Cerebellar cortex (tissue), 1 donor: ENCODE data around the gene RHOXF2.
"Not testable (repeated sequence)": the region's sequence is repeated elsewhere in the genome, so short reads cannot be mapped to it uniquely, and the experiment has no call there.

Experiments
- DNase-seq: peaks from one replicate; pipeline ENCODE4 v3.0.0-alpha.2; 2015; ENCODE audit warnings: low spot score

The RHOXF2 gene, protein sequence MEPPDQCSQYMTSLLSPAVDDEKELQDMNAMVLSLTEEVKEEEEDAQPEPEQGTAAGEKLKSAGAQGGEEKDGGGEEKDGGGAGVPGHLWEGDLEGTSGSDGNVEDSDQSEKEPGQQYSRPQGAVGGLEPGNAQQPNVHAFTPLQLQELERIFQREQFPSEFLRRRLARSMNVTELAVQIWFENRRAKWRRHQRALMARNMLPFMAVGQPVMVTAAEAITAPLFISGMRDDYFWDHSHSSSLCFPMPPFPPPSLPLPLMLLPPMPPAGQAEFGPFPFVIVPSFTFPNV

DNA sequence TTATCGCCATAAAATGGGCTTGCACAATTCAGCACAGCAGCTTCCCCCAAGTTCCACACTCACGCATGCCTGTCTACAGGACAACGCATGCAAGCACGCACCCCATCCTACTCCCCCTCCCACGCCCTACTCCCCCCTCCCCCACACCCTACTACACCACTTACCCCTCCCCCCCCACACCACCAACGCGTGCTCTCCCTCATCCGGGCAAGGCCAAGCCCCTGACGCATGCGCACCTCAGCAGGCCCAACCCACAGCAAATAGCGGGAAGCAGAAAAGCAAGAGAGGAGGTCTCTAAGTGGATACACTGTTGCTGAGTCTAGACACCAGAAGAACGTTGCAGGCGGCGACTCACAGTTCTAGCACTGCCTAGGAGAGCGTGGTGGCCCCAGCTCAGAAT, at the start of gene RHOXF2:
RHOXF2 (plus strand) TSS at position 301 of the 400 bp plus-strand sequence. CDS start 138 bp downstream, outside the sequence.
- DNase-seq: not testable (repeated sequence)

DNA sequence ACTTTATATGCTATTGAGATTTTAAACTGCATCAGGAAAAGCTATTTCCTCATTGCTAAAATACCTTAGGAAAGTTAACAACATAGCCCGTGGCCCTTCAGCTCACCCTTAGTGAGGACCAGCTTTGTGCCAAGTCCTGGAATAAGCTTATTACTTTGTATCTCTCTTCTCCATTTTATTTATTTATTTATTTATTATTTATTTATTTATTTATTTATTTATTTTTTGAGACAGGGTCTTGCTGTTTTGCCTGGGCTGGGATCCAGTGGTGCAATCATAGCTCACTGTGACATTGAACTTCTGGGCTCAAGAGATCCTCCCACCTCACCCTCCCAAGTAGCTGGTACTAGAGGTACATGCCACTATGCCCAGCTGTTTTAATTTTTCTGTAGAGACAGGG, 49.0 kb upstream of the RHOXF2 start:
- no peak for DNase-seq

DNA sequence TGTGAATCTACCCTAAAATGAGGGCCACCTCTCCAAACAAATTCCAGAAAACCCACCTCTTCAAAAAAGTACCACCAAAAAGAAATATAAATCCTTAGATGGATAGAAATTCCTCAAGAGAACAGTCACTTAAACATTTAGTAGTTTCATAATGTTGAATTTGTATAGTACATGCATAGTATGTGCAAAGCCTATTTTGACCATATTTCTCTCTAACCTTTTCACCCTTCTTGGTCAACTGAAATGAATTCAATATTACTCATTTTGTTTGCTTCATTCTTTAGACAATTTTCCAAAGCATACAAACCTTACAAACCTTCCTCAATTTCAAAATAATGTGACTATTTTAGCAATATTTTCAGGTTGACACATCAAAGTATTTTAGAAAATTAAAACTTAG, 46.8 kb upstream of the RHOXF2 start:
- DNase-seq: no peak

DNA sequence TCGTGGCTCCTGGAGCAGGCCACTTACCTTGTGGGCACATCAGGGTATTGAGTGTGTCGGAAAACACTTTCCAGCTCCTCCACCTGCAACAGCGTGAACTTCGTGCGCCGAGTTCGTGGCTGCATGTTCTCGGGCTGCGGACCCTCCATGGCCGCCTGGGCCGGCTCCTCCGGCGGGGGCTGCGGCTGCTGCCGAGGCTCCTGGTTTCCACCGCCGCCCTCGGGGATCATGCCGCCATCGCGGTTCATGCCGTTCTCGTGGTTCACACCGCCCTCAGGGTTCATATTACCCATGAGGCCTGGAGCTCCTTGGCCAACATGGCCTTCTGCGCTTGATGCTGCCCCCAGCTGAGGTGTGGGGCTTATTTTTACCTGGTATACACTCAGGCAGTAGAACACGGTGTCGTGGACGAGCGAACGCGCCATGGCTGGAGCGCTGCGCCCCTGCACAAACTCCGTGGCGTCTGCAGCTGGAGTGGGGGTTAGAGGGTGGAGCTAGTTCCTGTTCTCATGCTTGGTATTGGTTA, 42.9 kb upstream of the RHOXF2 start, which contains the start of gene RHOXF1:
RHOXF1 (minus strand) TSS at position 476 of the 526 bp plus-strand sequence; CDS start at position 425, 51 bp downstream.
- no peak for DNase-seq

DNA sequence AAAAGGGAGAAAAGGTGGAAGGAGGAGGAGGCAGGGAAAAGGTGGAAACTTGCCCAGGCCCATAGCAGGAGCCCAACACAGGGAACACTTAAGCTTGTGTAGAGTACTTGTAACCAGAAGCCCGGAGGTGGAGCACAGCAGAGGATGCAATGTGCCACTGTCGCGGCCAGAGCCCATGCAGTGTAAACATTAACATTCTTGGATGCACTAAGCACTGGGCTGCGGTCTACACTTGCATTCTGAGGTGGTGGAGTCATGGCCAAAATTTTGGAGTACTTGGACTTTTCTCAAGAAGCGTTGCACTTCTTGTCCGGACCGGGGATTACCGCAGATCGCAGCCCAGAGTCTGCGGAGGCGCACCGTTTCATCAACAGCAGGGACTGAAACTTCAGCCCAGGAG, 38.2 kb upstream of the RHOXF2 start:
- DNase-seq: no peak

DNA sequence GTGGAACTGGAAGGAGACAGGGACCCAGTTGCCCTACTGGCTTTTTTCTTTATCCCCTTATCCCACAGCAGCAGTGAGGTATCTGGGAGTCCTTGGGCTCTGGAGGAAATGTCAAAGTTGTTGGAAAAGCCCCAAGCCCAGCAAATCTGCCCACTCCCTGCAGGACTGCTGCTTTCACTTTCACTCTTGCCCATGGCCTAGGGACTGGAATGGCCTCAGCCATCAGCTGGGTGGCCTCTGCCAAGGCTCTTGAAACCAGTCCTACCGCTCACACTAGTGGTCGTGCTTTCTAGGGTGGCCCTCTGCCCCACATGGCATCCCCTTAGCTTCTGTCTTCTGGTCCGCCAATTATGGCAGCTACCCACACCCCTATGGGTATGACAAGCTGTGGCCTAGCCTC, 33.0 kb upstream of the RHOXF2 start:
- DNase-seq: no peak

DNA sequence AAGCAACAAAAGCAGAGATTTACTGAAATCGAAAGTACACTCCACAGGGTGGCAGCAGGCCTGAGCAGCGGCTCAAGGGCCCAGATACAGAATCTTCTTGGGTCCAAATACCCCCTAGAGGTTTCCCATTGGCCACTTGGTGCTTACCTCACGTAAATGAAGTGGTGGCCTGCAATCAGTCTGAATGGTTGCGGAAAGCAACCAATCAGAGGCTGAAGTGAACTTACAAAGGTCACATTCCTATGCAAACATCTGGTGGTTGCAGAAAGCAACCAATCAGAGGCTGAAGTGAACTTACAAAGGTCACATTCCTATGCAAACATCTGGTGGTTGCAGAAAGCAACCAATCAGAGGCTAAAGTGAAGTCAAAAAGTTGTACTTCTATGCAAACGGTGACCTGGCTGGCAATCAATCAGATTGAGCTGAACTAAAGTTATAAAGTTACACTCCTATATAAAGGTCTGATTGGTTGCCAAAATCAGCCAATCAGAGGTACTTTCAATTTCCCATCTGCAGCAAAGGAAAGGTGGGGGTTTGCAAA, 30.0 kb upstream of the RHOXF2 start:
- DNase-seq: not testable (repeated sequence)

DNA sequence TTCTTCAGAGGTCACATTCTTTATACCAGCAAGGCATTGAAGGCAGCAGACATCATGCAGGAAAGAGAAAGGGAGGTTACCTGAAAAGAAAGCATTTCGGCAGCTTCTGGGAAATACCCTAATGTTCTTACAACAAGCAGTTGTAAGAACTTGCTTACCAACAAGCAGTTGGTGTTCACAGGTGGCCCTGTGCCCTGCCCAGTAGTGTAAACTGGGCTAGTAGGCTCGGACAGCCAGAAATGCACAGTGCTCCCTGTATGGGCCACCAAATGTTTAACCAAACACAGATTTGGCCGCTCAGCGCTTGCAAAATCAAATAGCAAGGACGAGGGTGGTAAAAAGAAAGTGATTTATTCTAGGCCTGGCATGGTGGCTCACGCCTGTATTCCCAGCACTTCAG, 22.3 kb upstream of the RHOXF2 start:
- DNase-seq: no peak

DNA sequence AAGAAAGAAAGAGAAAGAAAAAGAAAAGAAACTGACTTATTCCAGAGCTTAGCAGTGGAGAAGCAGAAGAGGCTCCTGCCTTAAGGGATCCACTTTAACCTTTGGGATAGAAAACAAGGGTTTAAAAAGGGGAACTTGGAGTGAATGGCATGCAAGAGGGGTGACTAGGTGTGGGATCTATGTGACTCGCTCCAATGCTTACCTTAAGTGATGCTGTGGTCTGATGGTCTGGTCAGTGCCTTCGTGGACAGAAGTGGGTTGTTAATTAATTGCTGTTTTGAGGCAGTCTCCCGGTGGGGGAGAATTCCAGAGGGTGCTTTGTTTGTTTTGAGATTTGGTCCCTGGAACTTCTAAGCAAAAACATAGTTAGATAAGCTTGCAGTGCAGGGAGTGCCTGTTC, 21.6 kb upstream of the RHOXF2 start:
- DNase-seq: no peak

DNA sequence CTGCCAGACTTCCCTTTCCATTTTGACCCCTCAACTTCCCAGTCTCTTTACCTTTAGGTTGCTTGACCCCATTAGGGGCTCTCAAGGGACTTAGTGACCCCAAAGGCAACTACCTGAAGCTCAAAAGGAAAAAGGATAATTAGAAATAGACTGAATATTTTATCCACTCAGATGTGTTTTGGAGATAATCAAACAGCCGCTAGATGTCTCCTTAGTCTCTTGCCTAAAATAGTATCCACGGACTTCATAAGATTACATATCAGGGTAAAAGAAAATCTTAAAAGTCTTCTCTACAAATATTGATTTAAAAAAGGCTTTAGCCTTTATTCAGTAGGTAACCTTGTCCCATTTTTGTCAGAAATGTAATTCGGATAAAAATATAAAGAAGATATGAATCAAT, 21.0 kb upstream of the RHOXF2 start:
- no peak for DNase-seq

DNA sequence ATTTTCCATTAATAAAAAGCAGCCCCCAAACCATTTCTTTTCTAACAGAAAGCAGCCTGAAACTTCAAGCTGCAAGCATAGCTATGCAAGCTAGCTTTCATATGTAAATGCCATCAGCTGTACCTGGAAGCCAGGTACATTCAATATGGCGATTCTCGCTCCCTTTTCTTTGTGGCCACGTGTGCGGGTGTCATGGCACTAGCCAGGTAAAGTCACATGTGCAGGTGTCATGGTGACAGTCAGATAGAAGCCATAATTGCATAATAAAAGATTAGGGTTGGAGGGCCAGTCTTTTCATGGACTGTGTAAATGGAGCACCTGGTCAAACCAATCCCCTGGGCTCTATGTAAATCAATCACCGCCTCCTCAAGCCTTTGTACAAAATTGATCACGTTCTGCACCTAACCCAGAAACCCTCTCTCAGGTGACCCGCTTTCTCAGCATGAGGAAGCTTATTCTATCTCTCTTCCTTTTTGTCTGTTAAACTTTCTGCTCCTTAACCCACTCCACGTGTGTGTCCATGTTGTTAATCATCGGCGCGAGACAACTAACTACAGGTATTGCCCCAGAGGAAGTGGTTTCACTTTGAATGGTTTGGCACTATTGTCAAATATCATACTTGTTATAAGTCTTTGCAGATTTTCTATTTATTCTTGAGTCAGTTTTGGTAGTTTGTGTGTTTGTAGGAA, 18.0 kb upstream of the RHOXF2 start:
- no peak for DNase-seq

DNA sequence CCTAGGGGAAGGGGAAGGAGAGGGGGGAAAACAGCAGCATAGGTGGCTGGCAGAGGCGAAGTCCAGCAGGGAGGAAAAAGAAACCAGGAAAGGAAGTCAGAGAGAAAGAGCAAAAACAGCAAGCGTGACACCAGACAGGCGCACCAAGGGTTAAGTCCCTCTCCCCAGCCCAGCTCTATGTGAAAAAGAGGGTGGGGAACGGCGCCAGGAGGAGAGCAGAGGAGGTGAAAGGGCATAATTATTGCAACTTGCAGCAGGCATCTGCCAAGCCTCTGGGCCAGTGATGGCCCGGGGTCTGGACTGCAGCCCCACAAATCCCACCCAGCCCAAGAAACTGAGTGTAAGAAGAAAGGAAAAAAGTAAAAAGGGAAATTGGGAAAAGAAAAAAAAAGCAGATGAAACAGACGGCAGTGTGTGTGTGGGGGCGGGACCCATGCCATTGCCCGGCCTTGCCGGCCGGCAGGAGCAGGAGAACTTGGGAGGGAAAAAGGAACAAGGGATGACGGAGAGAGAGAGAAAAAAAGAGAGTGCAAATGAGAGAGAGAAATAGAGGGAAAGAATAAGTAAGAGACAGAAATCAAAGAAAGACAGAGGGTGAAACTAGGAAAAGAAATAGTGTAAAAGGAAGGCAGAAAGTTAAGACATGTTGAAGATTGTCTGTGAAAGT, 14.1 kb upstream of the RHOXF2 start:
- peak; percentile 1 for DNase-seq

DNA sequence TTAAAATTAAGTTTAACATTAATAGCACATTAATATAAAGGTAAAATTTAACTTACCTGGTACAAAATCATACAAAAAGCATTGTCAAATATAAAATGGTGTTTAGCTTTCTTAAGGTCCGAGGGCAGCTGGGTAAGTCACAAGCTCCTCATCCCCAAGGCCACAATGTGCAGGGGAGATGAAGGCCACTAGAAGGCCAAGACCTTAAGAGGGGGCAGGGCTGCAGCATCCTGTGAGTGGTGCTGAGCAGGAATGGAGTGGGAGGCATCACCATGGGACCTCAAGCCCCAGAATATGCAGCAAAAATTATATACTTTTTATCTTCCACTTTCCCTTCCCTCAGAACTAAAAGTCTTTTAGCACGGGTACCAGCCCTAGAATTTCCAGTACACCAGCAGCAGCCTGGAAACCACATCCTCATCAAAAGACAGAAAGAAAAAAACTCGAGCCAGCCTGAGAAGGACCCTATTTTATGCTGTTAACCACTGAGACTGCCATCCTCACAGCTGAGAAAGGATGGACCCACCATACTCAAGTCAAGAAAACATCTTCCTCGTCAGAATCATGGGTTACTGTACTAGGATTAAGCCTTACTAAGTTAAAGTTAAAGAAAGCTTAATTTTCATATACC, 13.0 kb upstream of the RHOXF2 start:
- no peak for DNase-seq

DNA sequence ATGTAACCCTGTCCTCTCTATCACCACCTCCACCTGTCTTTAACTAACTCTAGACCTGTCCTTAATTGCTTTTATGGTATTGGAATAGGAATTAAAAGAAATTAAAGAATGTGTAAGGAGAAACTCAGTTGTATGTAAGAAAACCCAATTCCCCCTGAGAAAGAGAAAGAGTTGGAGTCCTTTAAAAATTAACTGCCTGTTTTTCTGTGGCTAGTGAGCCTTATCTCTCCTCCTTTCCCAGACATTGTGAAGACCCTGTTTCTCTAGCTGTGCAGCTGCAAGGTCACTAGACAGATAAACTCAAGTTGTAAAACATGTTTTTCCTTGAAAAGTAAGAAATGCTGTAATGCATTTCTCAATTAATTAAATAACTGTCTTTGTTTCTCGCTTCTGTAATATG, 12.1 kb upstream of the RHOXF2 start:
- not testable (repeated sequence) for DNase-seq

DNA sequence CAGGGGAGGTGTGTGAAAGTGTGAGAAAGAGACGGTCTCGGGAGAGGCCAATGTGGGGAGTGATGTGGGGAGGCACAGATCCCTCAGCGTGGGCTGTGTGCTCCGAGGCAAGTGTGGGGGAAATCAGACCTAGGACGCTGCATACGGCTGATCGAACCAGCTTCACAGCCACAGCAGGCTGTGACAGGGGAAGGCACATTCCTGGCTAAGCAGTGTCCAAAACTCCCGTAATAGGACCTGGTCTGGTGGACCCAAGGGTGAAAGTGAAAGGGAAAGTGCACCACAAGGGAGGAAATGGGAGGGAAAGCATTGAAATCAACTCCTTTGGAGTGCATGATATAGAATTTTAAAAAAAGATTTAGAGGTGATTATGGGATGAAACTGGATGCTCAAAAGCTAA, 10.9 kb upstream of the RHOXF2 start:
- no peak for DNase-seq

DNA sequence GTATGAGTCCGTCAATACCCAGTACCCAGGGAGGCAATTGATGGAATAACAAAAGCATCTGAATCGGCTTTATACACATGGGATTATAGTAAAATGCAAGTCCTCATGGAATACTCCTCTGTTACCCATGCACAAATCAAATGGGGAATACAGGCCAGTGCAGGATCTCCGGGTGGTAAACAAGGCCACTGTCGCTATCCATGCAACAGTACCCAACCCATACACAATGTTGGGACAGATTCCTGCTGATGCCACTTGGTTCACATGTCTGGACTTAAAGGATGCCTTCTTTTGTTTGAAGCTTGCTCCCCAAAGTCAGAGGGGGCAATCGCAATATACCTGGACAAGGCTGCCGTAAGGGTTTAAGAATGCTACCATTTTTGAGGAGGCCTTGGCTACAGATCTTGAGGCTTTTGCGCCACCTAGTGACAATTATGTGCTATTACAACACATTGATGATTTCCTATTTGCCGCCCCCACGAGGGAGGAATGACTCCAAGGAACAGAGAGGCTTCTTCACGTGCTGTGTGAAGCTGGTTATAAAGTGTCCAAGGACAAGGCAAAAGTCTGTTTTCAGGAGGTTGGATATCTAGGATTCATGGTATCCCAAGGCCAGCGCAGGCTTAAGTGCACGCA, 8.2 kb upstream of the RHOXF2 start:
- not testable (repeated sequence) for DNase-seq

DNA sequence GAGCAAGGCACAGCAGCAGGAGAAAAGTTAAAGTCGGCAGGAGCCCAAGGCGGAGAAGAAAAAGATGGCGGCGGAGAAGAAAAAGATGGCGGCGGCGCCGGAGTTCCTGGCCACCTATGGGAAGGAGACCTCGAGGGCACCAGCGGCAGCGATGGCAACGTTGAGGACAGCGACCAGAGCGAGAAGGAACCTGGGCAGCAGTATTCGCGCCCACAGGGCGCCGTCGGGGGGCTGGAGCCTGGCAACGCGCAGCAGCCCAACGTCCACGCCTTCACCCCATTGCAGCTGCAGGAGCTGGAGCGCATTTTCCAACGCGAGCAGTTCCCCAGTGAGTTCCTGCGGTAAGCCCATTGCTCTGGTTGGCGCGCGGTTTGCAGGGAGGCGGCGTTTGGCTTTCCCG, 673 bp downstream of the RHOXF2 start:
- DNase-seq: not testable (repeated sequence)

DNA sequence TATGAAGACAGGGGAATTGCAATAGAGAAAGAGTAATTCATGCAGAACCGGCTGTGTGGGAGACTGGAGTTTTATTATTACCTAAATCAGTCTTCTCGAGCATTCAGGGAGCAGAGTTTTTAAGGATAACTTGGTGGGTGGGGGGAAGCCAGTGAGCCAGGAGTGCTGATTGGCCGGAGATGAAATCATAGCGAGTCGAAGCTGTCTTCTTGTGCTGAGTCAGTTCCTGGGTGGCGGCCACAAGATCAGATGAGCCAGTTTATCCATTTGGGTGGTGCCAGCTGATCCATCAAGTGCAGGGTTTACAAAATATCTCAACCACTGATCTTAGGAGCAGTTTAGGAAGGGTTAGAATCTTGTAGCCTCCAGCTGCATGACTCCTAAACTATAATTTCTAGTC, 34.8 kb downstream of the RHOXF2 start:
- not testable (repeated sequence) for DNase-seq

DNA sequence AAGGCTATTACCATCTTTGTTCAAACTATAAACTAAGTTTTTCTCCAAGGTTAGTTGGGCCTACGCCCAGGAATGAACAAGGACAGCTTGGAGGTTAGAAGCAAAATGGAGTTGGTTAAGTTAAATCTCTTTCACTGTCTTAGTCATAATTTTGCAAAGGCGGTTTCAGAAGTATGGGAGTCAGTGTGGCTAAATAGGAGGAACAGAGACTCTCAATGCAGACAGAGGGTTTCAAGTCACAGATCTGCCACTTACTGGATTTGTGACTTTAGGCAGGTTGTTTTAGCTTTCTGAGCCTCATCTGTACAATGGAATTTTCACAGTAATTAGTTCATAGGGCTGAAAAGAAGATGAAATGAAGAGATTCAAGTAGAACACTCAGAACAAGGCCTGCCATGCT, 35.3 kb downstream of the RHOXF2 start:
- DNase-seq: not testable (repeated sequence)

DNA sequence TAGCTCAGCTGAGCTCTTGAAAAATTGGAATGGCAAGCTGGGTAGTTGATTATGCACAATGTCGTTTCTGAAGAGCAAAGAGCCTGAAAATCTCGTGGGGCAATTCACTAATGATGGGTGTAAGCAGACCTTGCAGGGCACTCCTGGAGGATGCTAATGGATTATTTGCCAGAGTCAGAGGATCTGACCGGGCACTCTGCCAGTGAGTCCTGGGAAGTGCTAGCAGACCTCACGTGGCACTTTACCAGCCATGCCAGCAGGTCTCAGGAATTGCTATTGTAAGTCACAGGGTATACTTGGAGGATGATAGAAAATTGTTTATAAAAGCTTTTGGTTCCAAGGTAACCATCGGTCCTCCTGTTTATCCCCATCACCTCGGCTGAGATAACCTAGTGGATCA, 37.4 kb downstream of the RHOXF2 start:
- not testable (repeated sequence) for DNase-seq

DNA sequence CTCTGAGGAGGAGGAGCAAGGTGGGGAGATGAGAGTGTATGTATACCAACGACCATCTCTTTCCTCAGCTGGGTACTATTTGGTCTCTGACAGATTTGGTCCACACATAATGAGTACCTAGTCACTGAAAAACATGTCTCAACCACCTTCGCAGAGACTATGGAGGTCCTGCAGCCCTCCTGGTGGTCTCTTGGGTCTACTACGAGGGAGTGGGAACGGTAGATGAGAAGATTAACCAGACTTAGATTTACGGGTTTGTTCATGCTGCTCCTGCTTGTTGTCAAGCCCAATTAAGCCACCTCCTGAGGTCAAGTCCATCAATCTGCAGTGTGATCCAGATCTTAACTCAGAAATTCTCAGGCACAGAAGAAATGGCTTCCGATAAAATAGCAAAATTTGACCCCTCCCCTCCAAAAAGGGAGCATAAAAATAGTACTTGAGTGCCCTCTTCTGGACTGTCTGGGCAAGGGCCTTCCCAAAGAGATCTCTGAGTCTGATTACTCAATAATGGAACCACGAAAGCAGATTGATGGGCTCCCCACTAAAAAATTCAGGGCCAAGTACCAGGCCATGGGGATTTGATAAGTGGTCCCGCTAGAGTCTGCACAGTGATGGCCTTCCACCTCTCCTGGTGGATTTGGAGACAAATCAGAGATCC, 38.3 kb downstream of the RHOXF2 start:
- DNase-seq: not testable (repeated sequence)
